IMR-90 (cell line): ENCODE results near the gene DNMT3A. TPM values are rescaled to one million over a fixed set of nuclear protein-coding genes. Genes with fewer than 3 reads are reported as not detected.

ENCODE experiments used
- ATAC-seq: fragments of 200-7000 bp; cut with Tn5 transposase; 2 replicates; pipeline ENCODE4 v1.9.1; 2020; ENCODE audit warnings: low read depth, mild to moderate bottlenecking, moderate library complexity
- BruUV-seq: library from RNA; stranded (reverse); fragments of 400-500 nt; replicated peaks from 2 replicates; lab custom pipeline; 2021; lab: Mats Ljungman, UMichigan
- CTCF ChIA-PET: fragments of 300-600 bp; formaldehyde crosslinking; extraction: SDS; loops from one replicate; lab custom pipeline; 2021; ENCODE audit warnings: antibody characterized with exemption; lab: Yijun Ruan, JAX
- POLR2A ChIA-PET: fragments of 300-600 bp; sonication (Branson Sonifier 250); formaldehyde crosslinking; loops from one replicate; lab custom pipeline; 2022; ENCODE audit warnings: antibody characterized with exemption; ENCODE audit not compliant: unreplicated experiment; lab: Charles Lee
- DNase-seq: peaks from one replicate; pipeline ENCODE4 v3.0.0; 2013
- H2AFZ ChIP-seq: replicated peaks from 2 replicates; pipeline ENCODE3; 2013; ENCODE audit warnings: low read length, mild to moderate bottlenecking; ENCODE audit not compliant: poor library complexity
- H2AK5ac ChIP-seq: 2 replicates; pipeline ENCODE4 v1.6.1; 2013; ENCODE audit warnings: low read depth, low read length, inconsistent platforms
- H2AK9ac ChIP-seq: replicated peaks from 2 replicates; pipeline ENCODE3; 2013; ENCODE audit warnings: mild to moderate bottlenecking, low read depth, low read length, moderate library complexity; ENCODE audit not compliant: poor library complexity
- H2BK120ac ChIP-seq: 2 replicates; pipeline ENCODE4 v1.6.1; 2013; ENCODE audit warnings: low read depth, low read length, inconsistent platforms
- H2BK15ac ChIP-seq: 3 replicates; pipeline ENCODE4 v1.6.1; 2013; ENCODE audit warnings: low read depth, low read length, inconsistent platforms
- H2BK20ac ChIP-seq: 2 replicates; pipeline ENCODE4 v1.6.1; 2013; ENCODE audit warnings: low read depth, mild to moderate bottlenecking, inconsistent platforms, low read length, moderate library complexity
- H2BK5ac ChIP-seq: 2 replicates; pipeline ENCODE4 v1.6.1; 2013; ENCODE audit warnings: mild to moderate bottlenecking, low read depth, low read length, inconsistent platforms; ENCODE audit not compliant: poor library complexity, severe bottlenecking
- H3K14ac ChIP-seq: replicated peaks from 2 replicates; pipeline ENCODE4 v1.6.1; 2013; ENCODE audit warnings: low read depth, low read length, inconsistent platforms
- H3K18ac ChIP-seq: 2 replicates; pipeline ENCODE4 v1.6.1; 2013; ENCODE audit warnings: low read depth, low read length, control low read depth
- H3K23ac ChIP-seq: 2 replicates; pipeline ENCODE4 v1.6.1; 2013; ENCODE audit warnings: low read depth, low read length, inconsistent platforms
- H3K27ac ChIP-seq: 2 replicates; pipeline ENCODE4 v1.5.1; 2013; ENCODE audit warnings: mild to moderate bottlenecking, control low read depth, low read length; ENCODE audit not compliant: insufficient read depth
- H3K27me3 ChIP-seq: 2 replicates; pipeline ENCODE4 v1.6.1; 2013; ENCODE audit warnings: low read length; ENCODE audit not compliant: control insufficient read depth, insufficient read depth
- H3K36me3 ChIP-seq: 2 replicates; pipeline ENCODE4 v1.6.1; 2013; ENCODE audit warnings: low read length, mixed read lengths; ENCODE audit not compliant: control insufficient read depth, insufficient read depth
- H3K4ac ChIP-seq: 2 replicates; pipeline ENCODE4 v1.6.1; 2013; ENCODE audit warnings: low read depth, low read length, inconsistent platforms
- H3K4me1 ChIP-seq: 2 replicates; pipeline ENCODE4 v1.6.1; 2013; ENCODE audit warnings: low read length, mixed read lengths; ENCODE audit not compliant: control insufficient read depth, insufficient read depth
- H3K4me2 ChIP-seq: 2 replicates; pipeline ENCODE4 v1.6.1; 2013; ENCODE audit warnings: low read depth, mild to moderate bottlenecking, control low read depth, low read length, moderate library complexity
- H3K4me3 ChIP-seq: 2 replicates; pipeline ENCODE4 v1.5.1; 2013; ENCODE audit warnings: low read depth, mild to moderate bottlenecking, control low read depth, low read length, moderate library complexity; ENCODE audit not compliant: insufficient read depth
- H3K56ac ChIP-seq: 2 replicates; pipeline ENCODE4 v1.6.1; 2013; ENCODE audit warnings: low read length, inconsistent platforms; ENCODE audit not compliant: insufficient read depth; ENCODE audit errors: extremely low read depth
- H3K79me1 ChIP-seq, 2 experiments: 2 replicates each; pipeline ENCODE4 v1.6.1; 2013; ENCODE audit warnings: low read length in 2 of 2, inconsistent platforms in 1 of 2, low read depth in 1 of 2
- H3K9ac ChIP-seq: 2 replicates; pipeline ENCODE4 v1.6.1; 2013; ENCODE audit warnings: low read depth, low read length, control low read depth
- H3K9me1 ChIP-seq: 2 replicates; pipeline ENCODE4 v1.6.1; 2013; ENCODE audit warnings: low read length, inconsistent platforms; ENCODE audit not compliant: insufficient read depth
- H3K9me3 ChIP-seq: 2 replicates; pipeline ENCODE4 v1.6.1; 2013; ENCODE audit warnings: low read length; ENCODE audit not compliant: control insufficient read depth, insufficient read depth
- H4K20me1 ChIP-seq: 2 replicates; pipeline ENCODE4 v1.6.1; 2013; ENCODE audit warnings: low read length, inconsistent platforms; ENCODE audit not compliant: insufficient read depth
- H4K5ac ChIP-seq: 2 replicates; pipeline ENCODE4 v1.6.1; 2013; ENCODE audit warnings: mild to moderate bottlenecking, low read depth, low read length, control low read depth
- H4K8ac ChIP-seq, 2 experiments: 2 replicates each; pipeline ENCODE4 v1.6.1; 2013; ENCODE audit warnings: low read depth in 2 of 2, low read length in 2 of 2, control low read depth in 1 of 2, inconsistent platforms in 1 of 2
- H4K91ac ChIP-seq: 2 replicates; pipeline ENCODE4 v1.6.1; 2013; ENCODE audit warnings: low read depth, low read length, inconsistent platforms; ENCODE audit not compliant: insufficient read depth
- BHLHE40 ChIP-seq: fragments of 150-350 bp; IDR thresholded peaks from 2 replicates; pipeline ENCODE4 v1.6.1; 2016; ENCODE audit warnings: mild to moderate bottlenecking, low read depth, low read length
- CEBPB ChIP-seq: IDR thresholded peaks from 2 replicates; pipeline ENCODE4 v1.6.1; 2012; ENCODE audit warnings: low read depth, low read length, improper control_type of control experiment
- CHD1 ChIP-seq: IDR thresholded peaks from 2 replicates; pipeline ENCODE4 v1.6.1; 2012; ENCODE audit warnings: low read depth, low read length, improper control_type of control experiment
- CTCF ChIP-seq: conservative IDR thresholded peaks from 2 replicates; pipeline ENCODE4 v1.5.1; 2012; ENCODE audit warnings: mild to moderate bottlenecking, low read depth, low read length, improper control_type of control experiment
- ELK1 ChIP-seq: fragments of 150-350 bp; IDR thresholded peaks from 2 replicates; pipeline ENCODE4 v1.6.1; 2016; ENCODE audit warnings: low read depth, mild to moderate bottlenecking, low read length, moderate library complexity, borderline replicate concordance
- FOS ChIP-seq: fragments of 150-350 bp; IDR thresholded peaks from 2 replicates; pipeline ENCODE4 v1.6.1; 2016; ENCODE audit warnings: low read depth, low read length
- MAFK ChIP-seq: IDR thresholded peaks from 2 replicates; pipeline ENCODE4 v1.6.1; 2012; ENCODE audit warnings: low read depth, low read length, improper control_type of control experiment
- MAZ ChIP-seq: IDR thresholded peaks from 2 replicates; pipeline ENCODE4 v1.6.1; 2012; ENCODE audit warnings: low read depth, mild to moderate bottlenecking, low read length, improper control_type of control experiment, moderate library complexity, borderline replicate concordance
- MXI1 ChIP-seq: IDR thresholded peaks from 2 replicates; pipeline ENCODE4 v1.6.1; 2012; ENCODE audit warnings: low read depth, mild to moderate bottlenecking, low read length, moderate library complexity, borderline replicate concordance
- NFE2L2 ChIP-seq: fragments of 150-350 bp; IDR thresholded peaks from 2 replicates; pipeline ENCODE4 v1.6.1; 2016; ENCODE audit warnings: low read depth, mild to moderate bottlenecking, low read length
- POLR2A ChIP-seq: IDR thresholded peaks from 2 replicates; pipeline ENCODE4 v1.6.1; 2012; ENCODE audit warnings: mild to moderate bottlenecking, low read depth, low read length
- RAD21 ChIP-seq: IDR thresholded peaks from 2 replicates; pipeline ENCODE4 v1.6.1; 2012; ENCODE audit warnings: low read length, improper control_type of control experiment
- RCOR1 ChIP-seq: IDR thresholded peaks from 2 replicates; pipeline ENCODE4 v1.6.1; 2012; ENCODE audit warnings: mild to moderate bottlenecking, low read length, improper control_type of control experiment; ENCODE audit not compliant: insufficient replicate concordance
- RFX5 ChIP-seq: IDR thresholded peaks from 2 replicates; pipeline ENCODE4 v1.8.0; 2012; ENCODE audit warnings: low read depth, mild to moderate bottlenecking, low read length, moderate library complexity
- SMC3 ChIP-seq: fragments of 150-350 bp; IDR thresholded peaks from 2 replicates; pipeline ENCODE4 v1.6.1; 2016; ENCODE audit warnings: low read depth, mild to moderate bottlenecking, antibody characterized with exemption, low read length, moderate library complexity
- USF2 ChIP-seq: fragments of 150-350 bp; IDR thresholded peaks from 2 replicates; pipeline ENCODE4 v1.6.1; 2017; ENCODE audit warnings: mild to moderate bottlenecking, antibody characterized with exemption, low read length, low read depth
- WGBS, 2 experiments: methylation state at CpG; one replicate each; pipeline versions ENCODE4 v1.1.5 to v1.1.7; 2013; ENCODE audit warnings: missing lambda C conversion rate in 2 of 2; ENCODE audit not compliant: insufficient read length in 1 of 2; ENCODE audit errors: extremely low coverage in 2 of 2; 5-methylcytosine and 5-hydroxymethylcytosine counted together
- dilution Hi-C: fragments of 300-500 bp; cut with HindIII; formaldehyde crosslinking; loops from one replicate; pipeline ENCODE4 v1.14.3; 2018; ENCODE audit warnings: low sequenced_read_pairs; ENCODE audit not compliant: unreplicated experiment
- in situ Hi-C: fragments of 300-500 bp; cut with MboI; formaldehyde crosslinking; loops from 3 replicates; pipeline ENCODE4 v1.14.3; 2019; ENCODE audit warnings: low sequenced_read_pairs, inconsistent platforms, mixed read lengths
- intact Hi-C: fragments of 100-400 bp; cut with micrococcal nuclease; formaldehyde crosslinking; loops from 2 replicates; pipeline ENCODE4 v1.10.0; 2022
- polyA plus RNA-seq, 3 experiments: library from polyadenylated mRNA; depleted of rRNA; stranded (reverse); fragments of >200 nt; gene quantifications; 2 replicates each; pipeline ENCODE4 v1.2.3, GENCODE V29; 2012; ENCODE audit warnings: low replicate concordance in 1 of 3
- total RNA-seq: library from RNA; depleted of rRNA; stranded (reverse); fragments of >200 nt; gene quantifications from 2 replicates; pipeline ENCODE4 v1.2.3, GENCODE V29; 2012

The DNMT3A gene
- total and polyA plus RNA-seq, 2 of the 4 experiments (the other 2 are of a cell fraction), result 4.4 to 9.7 TPM

GRCh38 chr2:25265001-25265400 lies 76.7 kb downstream of the DNMT3A start:
- ChIA-PET CTCF (interaction anchor here (0.6 kb wide), 1 partner anchor 1216 kb away, joined by 3 read pairs; no protein-coding TSS in a partner anchor), POLR2A (no interaction called here)
- Histone ChIP-seq H2AK9ac (no peak overlapping the region), H4K8ac (no peak overlapping the region), H2AK5ac (no peak overlapping the region), H3K56ac (no peak overlapping the region), H3K18ac (no peak overlapping the region), H2BK120ac (no peak overlapping the region), H3K14ac (no peak overlapping the region), H3K4me2 (no peak overlapping the region), H3K9me1 (peaks cover 11% of the 10 kb centered on the region; the same call in 1 of the 2 replicates), H2BK20ac (no peak overlapping the region), H3K36me3 (peaks cover 25% of the 10 kb centered on the region), H3K27ac (no peak overlapping the region), H3K9me3 (no peaks in the 10 kb centered on the region), H3K4me1 (no peaks in the 10 kb centered on the region), H4K5ac (no peak overlapping the region), H3K23ac (no peak overlapping the region), H3K9ac (no peak overlapping the region), H2AFZ (no peak overlapping the region), H3K4ac (no peak overlapping the region), H2BK5ac (no peak overlapping the region), H2BK15ac (no peak overlapping the region), H4K91ac (no peak overlapping the region), H3K4me3 (no peak overlapping the region), H4K20me1 (no peaks in the 10 kb centered on the region), H3K79me1 (no peaks in the 10 kb centered on the region), H3K27me3 (no peaks in the 10 kb centered on the region)
- no CpG with 5 or more reads among the region's 6 CpGs for WGBS, 2 experiments
- no TSS peak for BruUV-seq
- intact Hi-C loops (no loop called here), dilution Hi-C loops (no loop called here), in situ Hi-C loops (no loop called here)
- no peak for TF ChIP-seq BHLHE40
- TF ChIP-seq FOS, result no peak
- no peak for TF ChIP-seq RFX5
- TF ChIP-seq POLR2A, result no peak
- TF ChIP-seq CTCF, result no peak
- no peak for TF ChIP-seq MAFK
- TF ChIP-seq RCOR1, result no peak
- no peak for TF ChIP-seq RAD21
- no peak for TF ChIP-seq CHD1
- no peak for TF ChIP-seq MXI1
- TF ChIP-seq NFE2L2, result no peak
- no peak for TF ChIP-seq MAZ
- TF ChIP-seq ELK1, result no peak
- TF ChIP-seq CEBPB, result no peak
- no peak for TF ChIP-seq SMC3
- no peak for TF ChIP-seq USF2
- ATAC-seq (no peak), DNase-seq (no peak)
